Transverse colon (tissue), 4 donors: Measurements from ENCODE around the gene AVPR2.

ENCODE experiments used
- EP300 ChIP-seq: sonication (generic); formaldehyde crosslinking; IDR thresholded peaks from one replicate; pipeline ENCODE4 v1.6.1; 2017; ENCODE audit warnings: antibody characterized with exemption, low read depth
- POLR2A ChIP-seq: fragments of 450-650 bp; IDR thresholded peaks from one replicate; pipeline ENCODE4 v1.6.1; 2016; ENCODE audit warnings: antibody characterized with exemption, mild to moderate bottlenecking, moderate library complexity
- POLR2AphosphoS5 ChIP-seq, 3 donors: sonication (generic); formaldehyde crosslinking; IDR thresholded peaks; one replicate each; pipeline ENCODE4 v1.6.1; 2016; ENCODE audit warnings: antibody characterized with exemption in 3 of 3
- TF ChIP-seq, protein P1 (sequence below), 5 experiments: fragments of 200-600 bp in 3 of 5; fragments of 450-650 bp in 2 of 5; sonication (generic) in 3 of 5; IDR thresholded peaks; 1 replicate in 2 of 5; 2 replicates in 3 of 5; pipeline ENCODE4 v1.5.1; 2016 to 2017; ENCODE audit warnings: antibody characterized with exemption in 5 of 5, inconsistent platforms in 3 of 5, mild to moderate bottlenecking in 2 of 5, moderate library complexity in 1 of 5

GRCh38 chrX:153937056-153937455, 32.6 kb downstream of the AVPR2 start:
- TF ChIP-seq, protein P1, sequence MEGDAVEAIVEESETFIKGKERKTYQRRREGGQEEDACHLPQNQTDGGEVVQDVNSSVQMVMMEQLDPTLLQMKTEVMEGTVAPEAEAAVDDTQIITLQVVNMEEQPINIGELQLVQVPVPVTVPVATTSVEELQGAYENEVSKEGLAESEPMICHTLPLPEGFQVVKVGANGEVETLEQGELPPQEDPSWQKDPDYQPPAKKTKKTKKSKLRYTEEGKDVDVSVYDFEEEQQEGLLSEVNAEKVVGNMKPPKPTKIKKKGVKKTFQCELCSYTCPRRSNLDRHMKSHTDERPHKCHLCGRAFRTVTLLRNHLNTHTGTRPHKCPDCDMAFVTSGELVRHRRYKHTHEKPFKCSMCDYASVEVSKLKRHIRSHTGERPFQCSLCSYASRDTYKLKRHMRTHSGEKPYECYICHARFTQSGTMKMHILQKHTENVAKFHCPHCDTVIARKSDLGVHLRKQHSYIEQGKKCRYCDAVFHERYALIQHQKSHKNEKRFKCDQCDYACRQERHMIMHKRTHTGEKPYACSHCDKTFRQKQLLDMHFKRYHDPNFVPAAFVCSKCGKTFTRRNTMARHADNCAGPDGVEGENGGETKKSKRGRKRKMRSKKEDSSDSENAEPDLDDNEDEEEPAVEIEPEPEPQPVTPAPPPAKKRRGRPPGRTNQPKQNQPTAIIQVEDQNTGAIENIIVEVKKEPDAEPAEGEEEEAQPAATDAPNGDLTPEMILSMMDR (IDR thresholded peaks at IDR 0.05): no peak
- TF ChIP-seq EP300 (no peak), POLR2A (no peak), POLR2AphosphoS5 (IDR thresholded peaks at IDR 0.05) (no peak)
